ENCODE data around the gene MTCP1.

Gene MTCP1

GRCh38 chrX:155069414-155069813, 1.5 kb downstream of the MTCP1 start:
- H3K27ac ChIP-seq (ENCODE audit: insufficient read depth in 1 of 2, low read depth in 1 of 2, low read length in 2 of 2, poor library complexity in 1 of 2, severe bottlenecking in 2 of 2), result no peak overlapping the region
- H3K4me1 ChIP-seq (ENCODE audit: control extremely low read depth in 1 of 4, control insufficient read depth in 4 of 4, insufficient read depth in 4 of 4, low read length in 3 of 4), result peaks cover 8 to 18% (median 13%) of the 10 kb centered on the region in 4 experiments
- H3K9me3 ChIP-seq (ENCODE audit: control extremely low read depth in 1 of 5, control insufficient read depth in 4 of 5, insufficient read depth in 2 of 5, low read depth in 1 of 5, low read length in 4 of 5), result no peaks in the 10 kb centered on the region
- H3K36me3 ChIP-seq (ENCODE audit: control insufficient read depth in 4 of 4, insufficient read depth in 4 of 4, low read length in 3 of 4), result peaks cover 0 to 14% (median 5%) of the 10 kb centered on the region in 4 experiments
- ChIA-PET POLR2A (no interaction called here), CTCF (interaction anchor here (0.9 kb wide), 1 partner anchor 11 kb away, joined by 3 read pairs; no protein-coding TSS in a partner anchor)
- WGBS (ENCODE audit: insufficient coverage), result no CpG with 5 or more reads among the region's 1 CpG
- no peak for DNase-seq
- peak overlapping the region in 4 of 7 experiments; percentile 67 to 85 (median 78) for H3K4me3 ChIP-seq (ENCODE audit: control insufficient read depth in 1 of 7, extremely low read depth in 1 of 7, insufficient read depth in 4 of 7, low read depth in 2 of 7, low read length in 6 of 7)
- no peaks in the 10 kb centered on the region for H3K27me3 ChIP-seq (replicated peaks in 2 of 5; ENCODE audit: control insufficient read depth in 4 of 5, insufficient read depth in 5 of 5, low read length in 4 of 5)

DNA sequence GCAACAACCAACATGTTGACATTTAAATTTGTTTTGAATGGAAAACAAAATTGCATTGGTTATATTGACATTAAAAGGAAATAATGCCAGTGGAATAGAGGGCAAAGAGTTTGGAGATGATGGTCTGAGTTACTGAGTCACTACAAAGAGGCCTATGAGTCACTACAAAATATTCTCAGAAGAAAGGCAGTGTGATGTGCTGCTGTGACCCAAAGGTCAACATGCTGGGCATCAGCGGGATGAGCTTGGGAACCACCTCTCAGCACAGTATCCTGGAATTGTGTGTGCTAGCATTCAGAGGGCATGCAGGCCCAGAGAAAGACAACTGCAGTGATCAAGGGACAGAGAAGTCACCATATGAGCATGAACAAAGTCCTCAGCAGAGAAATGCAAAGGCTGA, 2.8 kb downstream of the MTCP1 start:
- no peak for DNase-seq
- ChIA-PET CTCF (no interaction called here), POLR2A (no interaction called here)
- Histone ChIP-seq H3K9me3 (ENCODE audit: control extremely low read depth in 1 of 5, control insufficient read depth in 4 of 5, insufficient read depth in 2 of 5, low read depth in 1 of 5, low read length in 4 of 5) (no peaks in the 10 kb centered on the region), H3K4me1 (ENCODE audit: control extremely low read depth in 1 of 4, control insufficient read depth in 4 of 4, insufficient read depth in 4 of 4, low read length in 3 of 4) (peaks cover 8 to 18% (median 12%) of the 10 kb centered on the region in 4 experiments), H3K27me3 (replicated peaks in 2 of 5; ENCODE audit: control insufficient read depth in 4 of 5, insufficient read depth in 5 of 5, low read length in 4 of 5) (no peaks in the 10 kb centered on the region), H3K4me3 (ENCODE audit: control insufficient read depth in 1 of 7, extremely low read depth in 1 of 7, insufficient read depth in 4 of 7, low read depth in 2 of 7, low read length in 6 of 7) (no peak overlapping the region), H3K36me3 (ENCODE audit: control insufficient read depth in 4 of 4, insufficient read depth in 4 of 4, low read length in 3 of 4) (peaks cover 0 to 3% (median under 1%) of the 10 kb centered on the region in 4 experiments), H3K27ac (ENCODE audit: insufficient read depth in 1 of 2, low read depth in 1 of 2, low read length in 2 of 2, poor library complexity in 1 of 2, severe bottlenecking in 2 of 2) (no peak overlapping the region)
- 63% methylated on average over 1 of the region's 1 CpG for WGBS (ENCODE audit: insufficient coverage)

- no peak for DNase-seq
- ChIA-PET POLR2A (no interaction called here), CTCF (no interaction called here)
- Histone ChIP-seq H3K36me3 (ENCODE audit: control insufficient read depth in 4 of 4, insufficient read depth in 4 of 4, low read length in 3 of 4) (peaks cover 2 to 3% (median 3%) of the 10 kb centered on the region in 4 experiments), H3K27ac (ENCODE audit: insufficient read depth in 1 of 2, low read depth in 1 of 2, low read length in 2 of 2, poor library complexity in 1 of 2, severe bottlenecking in 2 of 2) (no peak overlapping the region), H3K27me3 (replicated peaks in 2 of 5; ENCODE audit: control insufficient read depth in 4 of 5, insufficient read depth in 5 of 5, low read length in 4 of 5) (no peaks in the 10 kb centered on the region), H3K9me3 (ENCODE audit: control extremely low read depth in 1 of 5, control insufficient read depth in 4 of 5, insufficient read depth in 2 of 5, low read depth in 1 of 5, low read length in 4 of 5) (no peaks in the 10 kb centered on the region), H3K4me3 (ENCODE audit: control insufficient read depth in 1 of 7, extremely low read depth in 1 of 7, insufficient read depth in 4 of 7, low read depth in 2 of 7, low read length in 6 of 7) (no peak overlapping the region), H3K4me1 (ENCODE audit: control extremely low read depth in 1 of 4, control insufficient read depth in 4 of 4, insufficient read depth in 4 of 4, low read length in 3 of 4) (peaks cover 0 to 8% (median 7%) of the 10 kb centered on the region in 4 experiments)
- 90% methylated on average over 7 of the region's 8 CpGs for WGBS (ENCODE audit: insufficient coverage)
These were observed 5.8 kb downstream of the MTCP1 start for GRCh38 chrX:155065035-155065734.

DNA sequence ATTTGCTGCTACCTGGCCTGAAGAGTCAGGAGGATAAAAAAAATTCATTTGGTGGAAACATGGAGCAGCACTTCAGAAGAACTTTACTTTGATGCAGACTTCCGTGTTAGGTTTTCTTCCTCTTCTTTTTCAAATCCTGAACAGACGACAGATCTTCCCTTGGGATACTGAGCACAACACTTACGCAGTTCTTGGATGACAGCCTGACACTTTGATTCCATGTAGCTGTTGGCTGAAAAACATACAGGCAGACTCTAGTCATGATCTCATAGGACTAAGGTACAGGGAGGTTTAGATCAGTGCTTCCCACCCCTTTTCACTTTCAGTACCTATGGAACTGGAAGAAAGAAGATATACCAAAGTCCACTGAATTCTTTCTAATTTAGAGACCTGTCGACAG, 9.2 kb downstream of the MTCP1 start:
- ChIA-PET CTCF (interaction anchor here (1.9 kb wide), 1 partner anchor 77 kb away, joined by 6 read pairs; no protein-coding TSS in a partner anchor), POLR2A (no interaction called here)
- Histone ChIP-seq H3K9me3 (ENCODE audit: control extremely low read depth in 1 of 5, control insufficient read depth in 4 of 5, insufficient read depth in 2 of 5, low read depth in 1 of 5, low read length in 4 of 5) (no peaks in the 10 kb centered on the region), H3K36me3 (ENCODE audit: control insufficient read depth in 4 of 4, insufficient read depth in 4 of 4, low read length in 3 of 4) (peaks cover 2 to 7% (median 3%) of the 10 kb centered on the region in 4 experiments), H3K4me3 (ENCODE audit: control insufficient read depth in 1 of 7, extremely low read depth in 1 of 7, insufficient read depth in 4 of 7, low read depth in 2 of 7, low read length in 6 of 7) (no peak overlapping the region), H3K27me3 (replicated peaks in 2 of 5; ENCODE audit: control insufficient read depth in 4 of 5, insufficient read depth in 5 of 5, low read length in 4 of 5) (no peaks in the 10 kb centered on the region), H3K27ac (ENCODE audit: insufficient read depth in 1 of 2, low read depth in 1 of 2, low read length in 2 of 2, poor library complexity in 1 of 2, severe bottlenecking in 2 of 2) (no peak overlapping the region), H3K4me1 (ENCODE audit: control extremely low read depth in 1 of 4, control insufficient read depth in 4 of 4, insufficient read depth in 4 of 4, low read length in 3 of 4) (peaks cover 0 to 6% (median 2%) of the 10 kb centered on the region in 4 experiments)
- WGBS (ENCODE audit: insufficient coverage), result 86% methylated on average over 3 of the region's 4 CpGs
- no peak for DNase-seq

DNA sequence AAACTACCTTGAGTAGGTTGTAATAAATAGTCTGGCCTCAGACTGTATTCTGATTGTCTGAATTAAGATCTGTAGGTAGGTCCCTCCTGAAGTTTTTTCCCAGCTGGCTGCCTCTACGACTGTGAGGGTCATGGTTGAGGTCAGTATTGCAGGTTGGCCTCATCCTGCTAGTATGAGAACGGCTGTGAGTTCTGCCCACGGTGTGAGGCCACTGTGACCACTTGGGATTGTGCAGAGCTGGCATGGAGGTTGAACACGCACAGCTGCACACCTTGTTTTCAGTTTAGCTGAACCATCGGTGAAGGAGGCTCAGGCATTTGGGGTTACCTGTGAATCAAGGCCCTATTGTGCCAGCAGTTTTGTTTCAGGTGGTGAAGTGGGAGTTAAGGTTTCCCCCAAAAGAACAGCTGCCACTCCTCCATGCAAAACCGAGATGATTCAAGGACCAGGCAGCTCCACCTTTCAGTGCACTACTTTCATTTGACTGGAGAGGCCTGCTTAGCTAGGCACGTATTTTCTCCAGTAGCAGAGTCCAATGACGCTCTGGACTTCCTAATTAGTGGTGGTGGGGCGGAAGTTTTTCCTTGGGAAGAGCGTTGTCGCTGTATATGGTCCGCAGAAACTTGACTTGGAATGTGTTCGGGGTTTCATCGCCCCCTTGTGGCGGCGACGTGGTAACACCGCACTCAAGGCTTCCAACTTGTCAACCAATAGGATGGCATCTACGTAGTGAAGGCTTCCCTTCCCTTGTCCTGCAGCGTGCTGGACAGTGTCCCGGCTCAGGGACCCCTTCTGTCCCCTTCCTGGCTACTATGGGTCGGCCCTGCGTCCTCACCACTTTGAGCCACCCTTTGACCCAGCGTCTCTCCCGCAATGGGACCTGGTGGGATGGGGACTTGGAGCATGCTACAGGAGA, 13.8 kb downstream of the MTCP1 start:
- Histone ChIP-seq H3K36me3 (ENCODE audit: control insufficient read depth in 4 of 4, insufficient read depth in 4 of 4, low read length in 3 of 4) (peaks cover 3 to 7% (median 4%) of the 10 kb centered on the region in 4 experiments), H3K27ac (ENCODE audit: insufficient read depth in 1 of 2, low read depth in 1 of 2, low read length in 2 of 2, poor library complexity in 1 of 2, severe bottlenecking in 2 of 2) (no peak overlapping the region), H3K4me3 (ENCODE audit: control insufficient read depth in 1 of 7, extremely low read depth in 1 of 7, insufficient read depth in 4 of 7, low read depth in 2 of 7, low read length in 6 of 7) (peak overlapping the region in 5 of 7 experiments; percentile 30 to 72 (median 50)), H3K4me1 (ENCODE audit: control extremely low read depth in 1 of 4, control insufficient read depth in 4 of 4, insufficient read depth in 4 of 4, low read length in 3 of 4) (peaks cover 0 to 6% (median 2%) of the 10 kb centered on the region in 4 experiments), H3K27me3 (replicated peaks in 2 of 5; ENCODE audit: control insufficient read depth in 4 of 5, insufficient read depth in 5 of 5, low read length in 4 of 5) (no peaks in the 10 kb centered on the region), H3K9me3 (ENCODE audit: control extremely low read depth in 1 of 5, control insufficient read depth in 4 of 5, insufficient read depth in 2 of 5, low read depth in 1 of 5, low read length in 4 of 5) (no peaks in the 10 kb centered on the region)
- 24% methylated on average over 23 of the region's 25 CpGs for WGBS (ENCODE audit: insufficient coverage)
- DNase-seq, result peak; percentile 48 to 69 (median 58)
- ChIA-PET CTCF (interaction anchor here (0.8 to 2.8 kb wide), 8 partner anchors 30 to 145 kb away, joined by 3 to 14 read pairs (median 4); partner anchors contain the start of gene FUNDC2), POLR2A (no interaction called here)

GRCh38 chrX:155056471-155056870, 14.5 kb downstream of the MTCP1 start:
- no peaks in the 10 kb centered on the region for H3K9me3 ChIP-seq (ENCODE audit: control extremely low read depth in 1 of 5, control insufficient read depth in 4 of 5, insufficient read depth in 2 of 5, low read depth in 1 of 5, low read length in 4 of 5)
- H3K27ac ChIP-seq (ENCODE audit: insufficient read depth in 1 of 2, low read depth in 1 of 2, low read length in 2 of 2, poor library complexity in 1 of 2, severe bottlenecking in 2 of 2), result no peak overlapping the region
- WGBS (ENCODE audit: insufficient coverage), result no CpG with 5 or more reads among the region's 1 CpG
- peaks cover 0 to 6% (median 2%) of the 10 kb centered on the region in 4 experiments for H3K4me1 ChIP-seq (ENCODE audit: control extremely low read depth in 1 of 4, control insufficient read depth in 4 of 4, insufficient read depth in 4 of 4, low read length in 3 of 4)
- POLR2A ChIA-PET, result no interaction called here
- H3K27me3 ChIP-seq (replicated peaks in 2 of 5; ENCODE audit: control insufficient read depth in 4 of 5, insufficient read depth in 5 of 5, low read length in 4 of 5), result no peaks in the 10 kb centered on the region
- H3K4me3 ChIP-seq (ENCODE audit: control insufficient read depth in 1 of 7, extremely low read depth in 1 of 7, insufficient read depth in 4 of 7, low read depth in 2 of 7, low read length in 6 of 7), result no peak overlapping the region
- peaks cover 0 to 6% (median 4%) of the 10 kb centered on the region in 4 experiments for H3K36me3 ChIP-seq (ENCODE audit: control insufficient read depth in 4 of 4, insufficient read depth in 4 of 4, low read length in 3 of 4)
- CTCF ChIA-PET, result interaction anchor here (0.8 to 2.8 kb wide), 8 partner anchors 29 to 144 kb away, joined by 3 to 14 read pairs (median 4); partner anchors contain the start of gene FUNDC2
- DNase-seq, result no peak

Measured in common myeloid progenitor, CD34-positive (primary cell).